Medulla oblongata (tissue), 1 donor: ENCODE data around the gene CYSLTR2.
"Not testable (repeated sequence)": the region's sequence is repeated elsewhere in the genome, so short reads cannot be mapped to it uniquely, and the experiment has no call there.

Experiments used
- DNase-seq: peaks from one replicate; pipeline ENCODE4 v3.0.0-alpha.2; 2015; ENCODE audit errors: extremely low spot score

The CYSLTR2 gene

GRCh38 chr13:48644951-48645350 lies 8.8 kb upstream of the CYSLTR2 start:
- no peak for DNase-seq

- DNase-seq, result no peak
Measured at GRCh38 chr13:48645845-48646244, 7.9 kb upstream of the CYSLTR2 start.

DNA sequence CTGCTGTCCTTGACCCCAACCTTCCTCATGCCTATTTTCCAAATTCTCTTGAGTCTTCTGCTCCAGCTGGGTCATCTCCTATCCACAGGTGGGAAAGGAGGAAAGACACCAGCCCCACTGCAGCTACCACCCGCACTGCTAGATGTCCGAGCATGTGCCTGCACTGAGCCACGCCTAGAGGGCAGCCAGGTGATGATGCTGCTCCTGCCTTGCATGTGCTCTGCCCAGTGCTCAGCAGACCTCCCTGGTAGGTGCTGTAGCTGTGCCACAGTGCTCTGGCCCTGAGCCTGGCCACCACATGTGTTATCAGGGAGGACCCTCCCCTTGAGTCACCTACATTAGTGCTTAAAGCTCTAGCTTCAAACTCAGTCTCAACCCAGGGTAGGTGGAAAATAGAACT lies 6.9 kb upstream of the CYSLTR2 start:
- DNase-seq, result no peak

DNA sequence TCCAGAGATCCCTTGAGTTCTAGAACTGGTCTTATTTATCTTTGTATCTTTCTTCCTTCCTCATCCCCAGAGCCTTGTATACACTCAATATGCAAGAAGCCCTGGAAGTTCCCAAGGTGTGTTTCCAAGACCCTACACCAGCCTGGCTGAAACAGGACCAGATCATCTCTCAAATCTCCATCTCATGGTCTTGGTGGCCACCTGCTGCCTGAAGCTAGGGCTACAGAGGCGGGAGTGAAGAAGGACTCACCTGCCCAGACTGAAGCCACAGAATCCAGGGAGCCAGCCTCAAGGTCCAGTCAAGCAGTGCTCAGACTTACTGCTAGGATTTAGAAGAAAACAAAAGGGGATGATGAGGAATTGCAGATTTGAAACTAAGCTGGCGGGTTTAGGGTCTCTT lies 6.1 kb upstream of the CYSLTR2 start:
- DNase-seq, result no peak

- DNase-seq, result no peak
Measured at GRCh38 chr13:48648446-48648845, 5.3 kb upstream of the CYSLTR2 start.

- no peak for DNase-seq
Measured at GRCh38 chr13:48652851-48653471, 768 bp upstream of the CYSLTR2 start.

DNA sequence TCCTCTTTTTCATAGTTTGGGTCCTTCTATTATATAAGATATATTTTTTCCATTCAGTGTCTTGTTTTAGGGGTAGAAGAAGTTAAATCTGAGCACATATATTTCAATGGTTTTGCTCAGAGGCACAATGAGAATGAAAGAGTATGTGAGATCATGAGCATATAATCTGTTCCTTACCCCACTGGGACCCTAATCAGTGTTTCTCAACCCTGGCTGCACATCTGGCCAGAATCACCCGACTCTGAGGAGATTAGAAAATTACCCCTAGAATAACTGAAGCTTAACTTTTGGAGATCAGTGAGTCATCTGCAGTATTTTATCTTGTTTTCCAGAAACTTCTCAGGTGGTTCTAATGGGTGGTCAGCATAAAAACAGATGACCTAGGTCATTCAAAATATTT lies 782 bp downstream of the CYSLTR2 start:
- DNase-seq, result no peak

DNA sequence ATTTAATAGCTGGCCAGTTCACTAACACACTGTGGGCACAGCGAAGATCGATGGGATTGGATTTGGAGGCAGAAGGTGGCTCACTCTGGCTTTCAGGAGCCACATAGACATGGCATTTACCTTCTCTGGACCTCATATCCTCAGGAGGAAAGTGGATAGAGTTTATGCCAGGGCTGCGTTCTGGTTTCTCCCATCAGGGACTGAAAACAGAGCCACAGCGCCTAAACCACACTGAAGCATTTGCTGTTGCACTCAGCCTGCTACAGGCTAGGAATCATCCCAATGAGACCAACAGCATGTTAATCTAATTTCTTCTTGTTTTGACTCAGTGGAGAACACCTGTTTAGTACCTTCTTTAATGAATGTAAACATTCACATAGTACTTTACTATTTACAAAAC lies 1.6 kb downstream of the CYSLTR2 start:
- no peak for DNase-seq

GRCh38 chr13:48656608-48657007 lies 2.9 kb downstream of the CYSLTR2 start:
- no peak for DNase-seq

GRCh38 chr13:48660361-48661076 lies 6.8 kb downstream of the CYSLTR2 start:
- peak; percentile 78 for DNase-seq

DNA sequence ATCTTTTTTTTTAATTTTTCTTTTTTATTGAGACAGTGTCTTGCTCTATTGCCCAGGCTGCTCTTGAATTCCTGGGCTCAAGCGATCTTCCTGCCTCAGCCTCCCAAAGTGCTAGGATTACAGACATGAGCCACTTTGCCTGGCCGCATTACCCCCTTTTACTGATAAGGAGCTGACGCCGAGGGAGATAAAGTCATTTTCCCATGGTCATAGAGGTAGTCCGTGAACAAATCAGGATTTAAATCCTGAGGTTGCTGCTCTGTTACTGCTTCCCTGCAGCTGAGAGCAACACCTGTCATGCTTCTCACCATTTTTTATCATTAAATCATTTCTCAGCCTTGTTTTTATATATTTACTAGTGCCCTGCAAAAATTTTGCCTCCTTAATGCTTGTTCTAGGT lies 7.4 kb downstream of the CYSLTR2 start:
- no peak for DNase-seq

DNA sequence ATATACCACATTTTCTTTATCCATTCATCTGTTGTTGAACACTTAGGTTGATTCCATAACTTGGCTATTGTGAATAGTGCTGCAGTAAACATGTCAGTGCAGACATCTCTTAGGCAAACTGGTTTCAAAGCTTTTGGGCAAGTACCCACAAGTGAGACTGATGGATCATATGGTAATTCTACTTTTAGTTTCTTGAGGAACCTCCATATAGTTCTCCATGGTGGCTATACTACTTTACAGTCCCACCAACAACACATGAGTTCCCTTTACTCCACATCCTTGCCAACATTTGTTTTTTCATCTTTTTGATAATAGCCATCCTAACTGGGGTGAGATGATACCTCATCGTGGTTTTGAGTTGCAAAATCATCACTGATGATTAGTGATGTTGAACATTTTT lies 8.5 kb downstream of the CYSLTR2 start:
- DNase-seq, result no peak

GRCh38 chr13:48667136-48667535 lies 13.4 kb downstream of the CYSLTR2 start:
- no peak for DNase-seq

DNA sequence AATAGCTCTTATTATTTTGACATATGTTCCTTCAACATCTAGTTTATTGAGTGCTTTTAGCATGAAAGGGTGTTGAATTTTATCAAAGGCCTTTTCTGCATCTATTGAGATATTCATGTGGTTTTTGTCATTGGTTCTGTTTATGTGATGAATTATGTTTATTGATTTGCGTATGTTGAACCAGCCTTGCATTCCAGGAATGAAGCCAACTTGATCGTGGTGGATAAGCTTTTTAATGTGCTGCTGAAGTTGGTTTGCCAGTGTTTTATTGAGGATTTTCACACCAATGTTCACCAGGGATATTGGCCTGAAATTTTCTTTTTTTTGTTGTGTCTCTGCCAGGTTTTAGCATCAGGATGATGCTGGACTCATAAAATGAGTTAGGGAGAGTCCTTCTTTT lies 17.7 kb downstream of the CYSLTR2 start:
- not testable (repeated sequence) for DNase-seq

- no peak for DNase-seq
Measured at GRCh38 chr13:48675247-48675646, 21.5 kb downstream of the CYSLTR2 start.

DNA sequence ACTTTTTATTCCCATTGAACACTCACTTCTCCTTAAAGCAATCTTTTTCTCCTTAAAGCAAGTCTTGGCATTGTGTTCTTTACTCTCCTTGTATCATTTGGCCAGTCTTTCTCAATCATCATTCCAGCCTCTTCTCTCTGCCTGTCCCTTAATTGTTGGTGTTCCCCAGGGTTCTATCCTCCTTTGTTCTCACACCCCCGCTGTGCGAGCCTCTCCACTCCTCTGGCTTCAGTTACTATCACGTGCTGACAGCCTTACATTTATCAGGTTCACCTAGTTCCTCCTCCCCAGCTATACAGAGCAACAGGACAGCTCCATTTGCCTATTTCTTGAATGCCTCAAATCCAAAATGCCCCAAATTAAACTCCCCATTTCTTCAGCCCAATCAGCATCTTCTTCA lies 24.6 kb downstream of the CYSLTR2 start:
- DNase-seq, result no peak

DNA sequence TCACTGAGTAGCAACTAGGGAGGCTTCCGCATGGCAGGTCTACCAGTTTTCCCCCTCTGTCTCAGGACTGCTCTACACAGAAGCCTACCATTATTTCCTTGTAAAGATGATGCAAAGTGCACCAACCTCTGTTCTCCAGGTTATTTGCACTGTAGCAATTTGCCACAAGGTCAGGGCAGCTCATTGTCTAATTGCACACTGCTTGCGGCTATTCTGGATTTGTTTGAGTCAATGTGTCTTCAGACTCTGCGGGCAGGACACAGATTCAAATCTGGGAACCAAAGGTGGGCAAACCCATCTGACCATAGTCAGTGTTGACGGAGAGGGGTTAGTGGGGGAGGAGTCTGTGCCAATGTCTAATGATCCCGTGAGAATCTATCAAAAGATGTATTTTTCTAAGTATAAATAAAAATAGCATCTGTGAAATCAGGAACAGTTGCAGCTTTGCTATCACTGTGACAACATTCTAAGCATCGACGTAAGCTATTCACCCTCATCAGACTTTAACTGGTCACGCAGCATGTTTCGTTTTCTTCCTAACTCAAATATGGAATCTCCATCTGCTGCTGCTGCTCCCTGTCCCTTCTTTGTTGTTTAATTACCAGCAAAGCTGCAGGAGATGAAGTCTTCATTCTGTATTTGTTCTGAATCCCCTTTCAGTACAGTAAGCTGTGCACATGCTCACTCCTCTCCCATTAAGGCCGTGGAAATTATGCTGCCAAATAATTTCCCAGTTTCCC lies 26.4 kb downstream of the CYSLTR2 start:
- no peak for DNase-seq

GRCh38 chr13:48680756-48681392 lies 27.1 kb downstream of the CYSLTR2 start:
- peak; percentile 19 for DNase-seq

- DNase-seq, result no peak
Measured at GRCh38 chr13:48681905-48682304, 28.2 kb downstream of the CYSLTR2 start.

DNA sequence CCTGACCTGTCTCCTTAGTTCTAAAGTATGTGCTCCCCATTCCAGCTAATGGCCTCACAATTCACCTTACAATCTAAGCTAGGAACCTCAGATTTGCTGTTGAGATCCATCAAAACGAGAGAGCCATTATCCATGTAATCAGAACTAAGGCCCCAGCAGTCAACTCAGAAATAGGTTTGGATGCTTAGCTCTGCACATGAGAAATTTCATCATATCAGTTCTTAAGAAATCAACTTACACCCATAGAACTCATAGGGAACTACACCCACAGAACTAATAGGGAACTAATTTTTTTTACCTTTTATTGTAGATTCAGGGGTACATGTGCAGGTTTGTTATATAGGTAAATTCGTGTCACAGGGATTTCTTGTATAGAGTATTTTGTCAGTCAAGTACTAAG lies 28.7 kb downstream of the CYSLTR2 start:
- DNase-seq, result no peak

- DNase-seq, result no peak
Measured at GRCh38 chr13:48686636-48687210, 33.0 kb downstream of the CYSLTR2 start.

- no peak for DNase-seq
Measured at GRCh38 chr13:48687249-48687648, 33.5 kb downstream of the CYSLTR2 start.
